HG03442 (cell line): ENCODE measurements around the gene NLRP8.
"Not testable (repeated sequence)": the region's sequence is repeated elsewhere in the genome, so short reads cannot be mapped to it uniquely, and the experiment has no call there.

Experiments used
- ATAC-seq: cut with Tn5 transposase; IDR thresholded peaks from one replicate; pipeline ENCODE4 v1.9.1; 2021; ENCODE audit warnings: mild to moderate bottlenecking, moderate library complexity; ENCODE audit not compliant: unreplicated experiment

The NLRP8 gene

DNA sequence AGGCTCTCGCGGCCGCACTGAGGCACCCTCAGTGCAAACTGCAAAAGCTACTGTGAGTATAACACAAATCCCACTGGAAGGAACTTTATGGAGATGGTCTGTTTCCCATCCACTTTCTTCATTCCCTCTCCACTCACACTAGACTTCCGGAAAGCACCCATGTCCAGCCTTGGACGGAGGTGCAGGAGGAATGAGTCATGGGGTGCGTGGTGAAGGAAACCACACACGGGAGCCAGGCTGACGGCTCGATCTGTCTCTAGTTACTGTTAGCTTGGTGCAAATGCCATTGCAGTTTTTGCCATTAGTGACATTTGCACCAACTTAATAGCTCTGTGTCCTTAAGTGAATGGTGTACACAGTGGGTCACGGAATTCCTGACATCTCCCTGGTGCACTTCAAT, 14.6 kb downstream of the NLRP8 start:
- no peak for ATAC-seq

DNA sequence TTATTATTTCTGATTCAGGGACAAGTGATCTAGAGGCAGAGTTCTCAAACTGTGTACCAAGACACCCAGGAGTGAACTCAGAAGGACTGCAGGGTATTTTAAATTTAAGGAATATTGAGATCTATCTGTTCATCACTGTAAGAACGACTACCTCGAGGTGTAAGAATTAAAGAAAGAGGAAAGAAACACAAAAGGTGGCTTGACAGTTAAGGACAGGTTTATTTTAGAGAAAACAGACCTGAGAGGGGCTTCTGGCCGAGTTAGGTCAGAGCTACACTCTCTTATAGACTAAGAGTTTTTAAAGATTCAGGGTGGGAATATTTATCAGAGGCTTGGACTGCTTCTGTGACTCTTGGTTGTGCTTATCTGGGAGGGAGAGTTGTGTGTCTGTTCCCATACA, 26.4 kb downstream of the NLRP8 start:
- ATAC-seq: no peak

- no peak for ATAC-seq
These were observed 32.8 kb downstream of the NLRP8 start for GRCh38 chr19:55980415-55980814.

DNA sequence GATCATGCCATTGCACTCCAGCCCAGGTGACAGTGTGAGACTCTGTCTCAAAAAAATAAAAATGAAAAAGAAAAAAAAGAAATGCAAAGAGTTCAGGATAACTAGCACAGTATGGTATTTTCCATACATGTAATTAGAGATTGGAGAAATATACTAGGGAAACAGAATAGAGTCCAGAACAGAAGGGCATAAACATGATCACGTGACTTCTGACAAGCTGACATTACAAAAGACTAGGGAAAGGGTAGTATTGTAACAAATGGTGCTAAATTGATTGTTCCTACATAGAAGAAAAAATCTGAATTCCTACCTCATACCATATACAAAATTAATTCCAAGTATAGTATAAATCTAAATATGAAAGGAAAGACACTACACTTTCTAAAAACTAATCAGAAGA, 37.6 kb downstream of the NLRP8 start:
- no peak for ATAC-seq

DNA sequence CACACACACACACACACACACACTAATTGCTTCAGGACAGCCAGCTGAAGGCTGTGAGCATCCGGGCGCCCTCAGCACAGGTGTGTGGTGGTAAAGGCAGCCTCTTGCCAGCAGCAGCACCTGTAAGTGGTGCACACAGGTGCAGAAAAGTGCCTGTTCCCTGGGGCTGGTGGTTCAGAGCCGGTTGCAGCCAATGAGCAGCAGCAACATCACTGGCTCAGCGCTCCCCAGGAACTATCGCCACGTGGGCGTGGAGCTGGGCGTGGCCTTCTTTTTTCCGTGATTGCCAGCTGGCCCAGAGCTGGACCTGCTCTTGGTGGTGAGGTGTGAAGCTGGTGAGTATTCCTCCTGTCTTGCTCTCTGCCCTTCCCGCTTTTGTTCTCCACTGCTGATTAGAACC, 38.9 kb downstream of the NLRP8 start, which contains the start of gene NLRP5:
Gene NLRP5 (plus strand): TSS at position 289 of the 400 bp plus-strand sequence.
- no peak for ATAC-seq

GRCh38 chr19:55990831-55991230, 43.2 kb downstream of the NLRP8 start:
- no peak for ATAC-seq

DNA sequence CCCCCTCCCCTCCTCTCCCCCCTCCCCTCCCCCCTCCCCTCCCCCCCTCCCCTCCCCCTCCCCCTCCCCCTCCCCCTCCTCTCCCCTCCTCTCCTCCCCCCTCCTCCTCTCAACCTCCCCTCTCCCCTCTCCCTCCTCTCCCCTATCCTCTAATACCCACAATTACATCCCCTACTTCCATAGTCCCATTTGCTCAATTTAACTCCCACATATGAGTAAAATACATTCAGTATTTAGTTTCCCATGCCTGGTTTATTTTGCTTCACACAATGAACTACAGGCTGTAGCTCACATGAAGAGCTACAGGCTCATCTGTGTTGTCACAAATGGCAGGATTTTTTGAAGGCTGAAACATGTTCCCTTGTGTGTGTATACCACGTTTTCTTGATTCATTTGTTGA, 45.9 kb downstream of the NLRP8 start:
- ATAC-seq: no peak

DNA sequence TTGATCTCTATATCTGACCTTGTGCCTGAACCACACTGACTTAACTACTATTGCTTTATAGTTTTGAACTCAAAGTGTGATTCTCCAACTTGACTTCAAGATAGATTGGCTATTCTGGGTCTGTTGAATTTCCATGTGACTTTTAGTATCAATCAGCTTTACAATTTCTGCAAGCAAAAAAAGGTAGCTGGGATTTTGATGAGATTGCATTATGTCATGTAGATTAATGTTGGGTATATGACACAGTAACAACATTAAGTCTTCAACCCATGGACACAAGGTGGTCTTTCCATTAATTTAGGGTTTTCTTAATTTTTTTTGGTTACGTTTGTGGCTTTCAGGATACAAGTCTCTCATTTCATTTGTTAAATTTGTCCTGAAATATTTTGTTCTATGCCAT, 67.1 kb downstream of the NLRP8 start:
- ATAC-seq: no peak

- ATAC-seq: no peak
These were observed 68.1 kb downstream of the NLRP8 start for GRCh38 chr19:56015756-56016155.

DNA sequence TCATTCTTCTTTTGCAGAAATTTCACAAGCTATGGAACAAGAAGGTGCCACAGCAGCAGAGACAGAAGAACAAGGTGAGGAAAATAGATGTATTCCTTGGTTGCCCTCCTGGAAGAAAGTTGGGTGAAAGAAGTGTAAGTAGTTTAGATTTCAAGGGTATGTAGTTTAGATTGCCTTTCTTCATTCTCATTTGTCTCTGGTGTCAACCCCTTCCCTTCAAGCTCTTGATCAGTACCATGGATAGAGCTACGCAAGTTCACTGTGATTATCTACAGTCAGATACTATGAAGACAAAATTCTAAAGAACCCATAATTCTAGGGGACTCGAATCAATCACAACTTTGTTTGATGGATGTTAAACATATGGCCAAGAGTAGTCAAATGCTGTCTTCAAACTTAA, 71.7 kb downstream of the NLRP8 start:
- not testable (repeated sequence) for ATAC-seq

DNA sequence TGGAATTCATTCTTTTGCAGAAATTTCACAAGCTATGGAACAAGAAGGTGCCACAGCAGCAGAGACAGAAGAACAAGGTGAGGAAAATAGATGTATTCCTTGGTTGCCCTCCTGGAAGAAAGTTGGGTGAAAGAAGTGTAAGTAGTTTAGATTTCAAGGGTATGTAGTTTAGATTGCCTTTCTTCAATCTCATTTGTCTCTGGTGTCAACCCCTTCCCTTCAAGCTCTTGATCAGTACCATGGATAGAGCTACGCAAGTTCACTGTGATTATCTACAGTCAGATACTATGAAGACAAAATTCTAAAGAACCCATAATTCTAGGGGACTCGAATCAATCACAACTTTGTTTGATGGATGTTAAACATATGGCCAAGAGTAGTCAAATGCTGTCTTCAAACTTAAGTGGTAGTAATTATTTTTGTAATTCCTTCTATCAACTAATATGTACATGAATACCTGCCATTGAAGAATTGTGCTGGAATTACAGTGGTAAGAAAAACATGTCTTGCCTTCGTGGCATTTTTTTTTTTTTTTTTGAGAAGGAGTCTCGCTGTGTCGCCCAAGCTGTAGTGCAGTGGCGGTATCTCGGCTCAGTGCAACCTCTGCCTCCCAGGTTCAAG, 72.8 kb downstream of the NLRP8 start:
- ATAC-seq: not testable (repeated sequence)

- no peak for ATAC-seq
These were observed 79.1 kb downstream of the NLRP8 start for GRCh38 chr19:56026769-56027168.
